NCI-H69 (cell line): ENCODE measurements around the gene SFXN5.
A peak's percentile ranks its signal among the peaks of the same experiment; 100 is the strongest.

Experiments
- DNase-seq: peaks from one replicate; lab custom pipeline; 2025; lab: John Stamatoyannopoulos, UW

Gene SFXN5

GRCh38 chr2:72955228-72956049 lies 116.1 kb downstream of the SFXN5 start:
- DNase-seq, result peak; percentile 81

- DNase-seq, result peak; percentile 49
These were observed 116.9 kb downstream of the SFXN5 start for GRCh38 chr2:72954376-72955227.

DNA sequence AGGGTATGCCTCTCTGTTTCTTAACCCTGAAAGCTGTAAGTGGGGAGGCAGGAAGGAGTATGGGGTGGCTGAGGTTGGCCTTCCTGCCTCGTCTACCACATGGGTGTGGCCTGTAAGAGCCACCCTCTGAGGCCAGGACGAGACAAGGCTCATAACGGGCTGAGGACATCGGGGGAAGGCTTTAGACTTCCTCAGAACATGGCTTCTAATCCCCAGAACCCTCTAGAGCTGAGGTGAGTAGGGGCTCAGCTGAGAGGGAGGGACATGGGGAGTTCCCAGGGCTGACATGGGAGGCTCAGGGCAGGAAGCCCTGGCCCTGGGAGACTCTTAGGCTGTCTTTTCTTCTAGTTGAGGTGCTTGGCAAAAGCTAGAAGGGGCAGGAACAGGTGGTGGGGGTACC lies 117.5 kb downstream of the SFXN5 start:
- DNase-seq, result no peak

- DNase-seq, result no peak
These were observed 118.0 kb downstream of the SFXN5 start for GRCh38 chr2:72953528-72953927.

GRCh38 chr2:72952961-72953360 lies 118.6 kb downstream of the SFXN5 start:
- no peak for DNase-seq

- DNase-seq, result peak; percentile 2
These were observed 119.2 kb downstream of the SFXN5 start for GRCh38 chr2:72952110-72952823.

DNA sequence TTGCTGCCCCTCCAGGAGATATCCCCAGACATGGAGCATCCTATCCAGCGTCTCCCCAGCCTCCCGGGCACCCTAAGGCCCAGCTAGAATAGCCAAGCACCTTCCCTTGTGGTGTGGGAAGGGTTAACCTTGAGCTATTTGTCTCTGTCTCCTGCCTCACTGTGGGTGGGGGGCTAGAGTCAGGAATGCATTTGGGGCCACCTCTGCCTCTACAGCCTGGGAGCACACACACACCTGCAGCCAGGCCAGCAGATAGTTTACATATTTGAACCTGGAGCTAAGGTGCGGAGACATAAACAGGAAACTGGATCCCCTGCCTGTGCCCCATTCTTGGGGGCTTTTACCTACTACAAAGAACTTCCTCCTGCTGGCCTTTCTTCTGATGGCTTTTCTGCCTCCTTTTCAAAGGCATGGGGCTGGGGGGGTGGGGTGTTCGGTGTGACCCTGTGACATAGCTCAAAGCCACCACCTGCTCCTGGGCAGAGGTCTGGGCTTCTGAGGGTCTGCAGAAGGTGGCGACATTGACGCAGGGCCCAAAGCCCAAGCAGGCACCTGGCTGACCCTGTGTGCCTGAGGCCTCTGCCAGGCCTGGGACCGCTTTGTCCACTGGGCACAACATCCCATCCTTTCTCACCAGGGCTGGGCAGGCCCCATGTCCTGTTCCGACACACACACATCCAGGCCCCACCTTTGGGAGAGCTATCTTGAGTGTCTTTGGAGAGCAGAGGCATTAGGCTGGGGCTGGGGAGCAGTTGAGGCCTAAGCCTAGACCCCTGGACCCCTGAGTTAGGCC lies 120.0 kb downstream of the SFXN5 start:
- peak; percentile 4 for DNase-seq

GRCh38 chr2:72950558-72951255 lies 120.8 kb downstream of the SFXN5 start:
- no peak for DNase-seq

DNA sequence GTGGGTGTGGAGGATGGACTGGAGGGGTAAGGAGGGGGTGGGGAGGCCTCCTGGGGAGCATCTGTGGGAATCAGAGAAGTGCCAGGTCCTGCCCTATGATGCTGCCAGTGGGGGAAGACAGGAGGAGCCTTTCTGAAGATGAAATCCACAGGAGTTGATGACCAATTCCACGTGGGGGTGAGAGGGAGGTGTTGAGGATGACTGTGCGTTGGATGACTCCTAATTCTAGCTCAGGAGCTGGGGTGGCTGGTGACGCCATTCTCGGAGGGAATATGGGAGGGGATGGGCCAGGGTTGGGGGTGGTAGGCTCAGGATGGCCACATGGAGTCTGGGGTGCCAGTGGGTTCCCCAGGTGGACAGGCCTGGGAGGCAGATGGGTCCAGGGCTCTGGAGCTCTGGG lies 121.9 kb downstream of the SFXN5 start:
- DNase-seq, result no peak

DNA sequence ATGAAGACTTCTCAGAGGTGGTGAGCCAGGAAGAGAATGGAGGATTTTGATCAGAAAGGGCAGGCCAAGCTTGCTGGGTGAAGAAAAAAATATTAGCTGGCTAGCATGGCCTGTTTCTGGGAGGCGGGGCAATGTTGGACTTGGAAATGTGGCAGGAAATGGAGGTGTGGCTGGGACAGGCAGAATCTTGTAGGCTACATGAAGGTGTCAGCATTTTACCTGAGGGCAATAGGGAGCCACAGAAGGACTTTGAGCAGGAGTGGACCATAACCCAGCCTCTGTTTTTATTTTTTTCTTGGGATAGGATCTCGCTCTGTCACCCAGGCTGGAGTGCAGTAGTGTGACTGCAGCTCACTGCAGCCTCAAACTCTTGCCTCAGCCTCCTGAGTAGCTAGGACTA lies 122.5 kb downstream of the SFXN5 start:
- DNase-seq, result no peak

GRCh38 chr2:72947952-72948830 lies 123.3 kb downstream of the SFXN5 start:
- DNase-seq, result peak; percentile 1

GRCh38 chr2:72946466-72946865 lies 125.0 kb downstream of the SFXN5 start:
- no peak for DNase-seq

- DNase-seq, result no peak
These were observed 126.0 kb downstream of the SFXN5 start for GRCh38 chr2:72945450-72946019.

GRCh38 chr2:72944804-72945449 lies 126.6 kb downstream of the SFXN5 start:
- DNase-seq, result no peak

- DNase-seq, result no peak
These were observed 127.7 kb downstream of the SFXN5 start for GRCh38 chr2:72943540-72944395.

GRCh38 chr2:72942881-72943418 lies 128.6 kb downstream of the SFXN5 start:
- DNase-seq, result no peak

DNA sequence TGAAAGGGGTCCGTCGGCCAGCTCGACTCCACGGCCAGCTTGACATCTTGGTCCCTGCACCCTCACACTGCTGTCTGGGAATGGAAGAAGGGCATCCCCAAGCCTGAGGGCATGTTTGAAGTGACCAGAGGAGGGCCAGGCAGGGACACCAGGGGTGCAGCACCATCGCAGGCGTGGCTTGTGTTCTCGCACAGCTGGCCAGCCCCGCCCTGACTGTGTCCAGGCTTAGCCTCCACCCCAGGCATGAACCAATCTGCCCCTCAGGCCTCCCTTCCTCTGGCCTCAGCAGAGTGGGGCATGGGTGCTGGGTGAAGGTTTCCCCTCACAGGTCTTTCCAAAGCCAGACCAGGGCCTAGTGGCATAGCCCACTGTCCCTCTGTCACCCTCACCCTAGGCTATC lies 129.2 kb downstream of the SFXN5 start:
- no peak for DNase-seq

- DNase-seq, result peak; percentile 30
These were observed 130.7 kb downstream of the SFXN5 start for GRCh38 chr2:72940786-72941185.
